ENCODE data around the gene PCYT1B.
"Not testable (repeated sequence)": the region's sequence is repeated elsewhere in the genome, so short reads cannot be mapped to it uniquely, and the experiment has no call there.

DNA sequence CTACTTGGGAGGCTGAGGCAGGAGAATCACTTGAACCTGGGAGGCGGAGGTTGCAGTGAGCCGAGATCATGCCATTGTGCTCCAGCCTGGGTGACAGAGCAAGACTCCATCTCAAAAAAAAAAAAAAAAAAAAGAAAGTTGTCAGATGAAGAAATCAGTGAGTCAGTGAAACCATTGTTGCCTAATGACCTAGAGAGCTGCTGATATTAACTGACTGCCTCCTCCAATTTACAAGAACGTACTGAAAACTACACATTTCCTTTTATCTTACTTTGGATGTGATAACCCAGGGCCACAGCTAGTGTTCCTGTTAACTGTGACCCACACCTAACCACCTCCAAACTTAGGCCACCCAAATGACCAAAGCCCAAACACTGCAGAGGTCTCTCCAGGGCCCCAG lies 41.2 kb downstream of the PCYT1B start:
- TF ChIP-seq, protein P1, sequence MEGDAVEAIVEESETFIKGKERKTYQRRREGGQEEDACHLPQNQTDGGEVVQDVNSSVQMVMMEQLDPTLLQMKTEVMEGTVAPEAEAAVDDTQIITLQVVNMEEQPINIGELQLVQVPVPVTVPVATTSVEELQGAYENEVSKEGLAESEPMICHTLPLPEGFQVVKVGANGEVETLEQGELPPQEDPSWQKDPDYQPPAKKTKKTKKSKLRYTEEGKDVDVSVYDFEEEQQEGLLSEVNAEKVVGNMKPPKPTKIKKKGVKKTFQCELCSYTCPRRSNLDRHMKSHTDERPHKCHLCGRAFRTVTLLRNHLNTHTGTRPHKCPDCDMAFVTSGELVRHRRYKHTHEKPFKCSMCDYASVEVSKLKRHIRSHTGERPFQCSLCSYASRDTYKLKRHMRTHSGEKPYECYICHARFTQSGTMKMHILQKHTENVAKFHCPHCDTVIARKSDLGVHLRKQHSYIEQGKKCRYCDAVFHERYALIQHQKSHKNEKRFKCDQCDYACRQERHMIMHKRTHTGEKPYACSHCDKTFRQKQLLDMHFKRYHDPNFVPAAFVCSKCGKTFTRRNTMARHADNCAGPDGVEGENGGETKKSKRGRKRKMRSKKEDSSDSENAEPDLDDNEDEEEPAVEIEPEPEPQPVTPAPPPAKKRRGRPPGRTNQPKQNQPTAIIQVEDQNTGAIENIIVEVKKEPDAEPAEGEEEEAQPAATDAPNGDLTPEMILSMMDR (IDR thresholded peaks at IDR 0.05; ENCODE audit: borderline replicate concordance, extremely low read depth, low read length, poor library complexity, severe bottlenecking), result not testable (repeated sequence)
- TF ChIP-seq EZH2 (IDR thresholded peaks at IDR 0.05; ENCODE audit: borderline replicate concordance, low read depth, low read length, severe bottlenecking), result not testable (repeated sequence)

Measured in DND-41 (cell line).